ENCODE results near the gene ZNF670.
"Not testable (repeated sequence)": the region's sequence is repeated elsewhere in the genome, so short reads cannot be mapped to it uniquely, and the experiment has no call there.

The ZNF670 gene

DNA sequence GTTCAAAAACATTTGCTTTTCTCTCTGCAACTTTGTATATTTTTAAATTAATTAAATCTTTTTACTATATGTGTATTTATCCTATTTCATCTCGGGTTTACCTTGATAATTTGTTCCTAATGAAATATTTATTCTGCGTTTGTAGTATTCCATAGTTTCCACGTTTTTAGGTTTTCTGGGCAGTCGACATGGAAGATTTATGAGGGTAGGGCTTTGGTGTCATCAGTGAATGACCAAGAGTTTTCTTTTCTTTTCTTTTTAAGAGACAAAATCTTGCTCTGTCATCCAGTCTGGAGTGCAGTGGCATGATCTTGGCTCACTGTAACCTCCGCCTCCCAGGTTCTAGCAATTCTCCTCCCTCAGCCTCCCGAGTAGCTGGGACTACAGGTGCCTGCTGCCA lies 42.8 kb upstream of the ZNF670 start:
- no peak for DNase-seq

DNA sequence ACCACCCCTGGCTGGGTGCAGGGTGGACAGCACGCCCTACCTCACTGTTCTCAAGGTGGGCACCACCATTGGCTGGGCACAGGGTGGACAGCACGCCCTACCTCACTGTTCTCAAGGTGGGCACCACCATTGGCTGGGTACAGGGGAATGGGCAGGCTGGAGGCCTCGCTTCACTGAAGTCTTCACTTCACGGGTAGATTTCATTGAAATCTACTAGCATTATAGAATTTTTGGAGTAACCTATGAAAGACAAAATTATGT lies 41.7 kb upstream of the ZNF670 start:
- not testable (repeated sequence) for H4K91ac ChIP-seq (ENCODE audit: low read depth, low read length); H3K4me2 ChIP-seq (ENCODE audit: low read length); H3K36me3 ChIP-seq (ENCODE audit: control insufficient read depth in 1 of 2, insufficient read depth in 2 of 2, low read length in 2 of 2); H3K79me2 ChIP-seq (ENCODE audit: control insufficient read depth, insufficient read depth, low read length, poor library complexity); H3K4ac ChIP-seq (ENCODE audit: low read depth, low read length); H3K4me1 ChIP-seq (ENCODE audit: control insufficient read depth in 1 of 2, insufficient read depth in 2 of 2, low read length in 2 of 2); H2BK12ac ChIP-seq (ENCODE audit: low read length); H4K12ac ChIP-seq (ENCODE audit: low read depth, low read length); H3K27ac ChIP-seq (ENCODE audit: low read depth, low read length); H4K8ac ChIP-seq (ENCODE audit: low read depth, low read length); H3K9me3 ChIP-seq (ENCODE audit: insufficient read depth, low read depth, low read length); H3K23ac ChIP-seq (ENCODE audit: low read length); H3K14ac ChIP-seq (ENCODE audit: low read length); H3K18ac ChIP-seq (ENCODE audit: low read length); H2AFZ ChIP-seq (ENCODE audit: insufficient read depth, low read length, poor library complexity); H3K9ac ChIP-seq (ENCODE audit: low read length); H2AK5ac ChIP-seq (ENCODE audit: low read length); DNase-seq; H2BK5ac ChIP-seq (ENCODE audit: low read depth, low read length, poor library complexity); H2BK120ac ChIP-seq (ENCODE audit: insufficient read depth, low read length, poor library complexity); H3K79me1 ChIP-seq (ENCODE audit: low read length); H3K27me3 ChIP-seq (ENCODE audit: insufficient read depth, low read length)
- H3K4me3 ChIP-seq (ENCODE audit: low read depth, low read length), result peak overlapping the region; percentile 27
- no CpG with 5 or more reads among the region's 4 CpGs for WGBS (ENCODE audit: extremely low coverage, insufficient coverage, insufficient read length)

More for the DNA sequence above, 42.8 kb upstream of the ZNF670 start:
- Histone ChIP-seq H3K4ac (ENCODE audit: low read depth, low read length) (no peak overlapping the region), H3K36me3 (ENCODE audit: control insufficient read depth in 1 of 2, insufficient read depth in 2 of 2, low read length in 2 of 2) (peaks cover 2 to 3% of the 10 kb centered on the region in 2 experiments), H2AK5ac (ENCODE audit: low read length) (no peak overlapping the region), H4K91ac (ENCODE audit: low read depth, low read length) (no peak overlapping the region), H3K79me1 (ENCODE audit: low read length) (no peaks in the 10 kb centered on the region), H3K27ac (ENCODE audit: low read depth, low read length) (no peak overlapping the region), H2BK120ac (ENCODE audit: insufficient read depth, low read length, poor library complexity) (no peak overlapping the region), H3K4me1 (ENCODE audit: control insufficient read depth in 1 of 2, insufficient read depth in 2 of 2, low read length in 2 of 2) (no peaks in the 10 kb centered on the region), H3K4me2 (ENCODE audit: low read length) (no peak overlapping the region), H3K79me2 (ENCODE audit: control insufficient read depth, insufficient read depth, low read length, poor library complexity) (no peaks in the 10 kb centered on the region), H3K14ac (ENCODE audit: low read length) (no peak overlapping the region), H3K23ac (ENCODE audit: low read length) (no peak overlapping the region), H3K27me3 (ENCODE audit: insufficient read depth, low read length) (no peaks in the 10 kb centered on the region), H4K8ac (ENCODE audit: low read depth, low read length) (no peak overlapping the region), H2AFZ (ENCODE audit: insufficient read depth, low read length, poor library complexity) (no peak overlapping the region), H3K9ac (ENCODE audit: low read length) (no peak overlapping the region), H3K18ac (ENCODE audit: low read length) (no peak overlapping the region), H3K9me3 (ENCODE audit: insufficient read depth, low read depth, low read length) (peaks cover 2% of the 10 kb centered on the region), H2BK5ac (ENCODE audit: low read depth, low read length, poor library complexity) (no peak overlapping the region), H2BK12ac (ENCODE audit: low read length) (no peak overlapping the region), H3K4me3 (ENCODE audit: low read depth, low read length) (no peak overlapping the region), H4K12ac (ENCODE audit: low read depth, low read length) (no peak overlapping the region)
- WGBS (ENCODE audit: extremely low coverage, insufficient coverage, insufficient read length), result no CpG with 5 or more reads among the region's 6 CpGs

- no peaks in the 10 kb centered on the region for H3K27me3 ChIP-seq (ENCODE audit: insufficient read depth, low read length)
- no peak overlapping the region for H3K18ac ChIP-seq (ENCODE audit: low read length)
- H3K79me2 ChIP-seq (ENCODE audit: control insufficient read depth, insufficient read depth, low read length, poor library complexity), result no peaks in the 10 kb centered on the region
- no peak overlapping the region for H3K23ac ChIP-seq (ENCODE audit: low read length)
- H2BK5ac ChIP-seq (ENCODE audit: low read depth, low read length, poor library complexity), result no peak overlapping the region
- H4K8ac ChIP-seq (ENCODE audit: low read depth, low read length), result no peak overlapping the region
- H3K4me1 ChIP-seq (ENCODE audit: control insufficient read depth in 1 of 2, insufficient read depth in 2 of 2, low read length in 2 of 2), result no peaks in the 10 kb centered on the region
- H2BK12ac ChIP-seq (ENCODE audit: low read length), result no peak overlapping the region
- DNase-seq, result no peak
- H3K36me3 ChIP-seq (ENCODE audit: control insufficient read depth in 1 of 2, insufficient read depth in 2 of 2, low read length in 2 of 2), result peaks cover 0 to 2% of the 10 kb centered on the region in 2 experiments
- H3K4ac ChIP-seq (ENCODE audit: low read depth, low read length), result no peak overlapping the region
- no peak overlapping the region for H4K12ac ChIP-seq (ENCODE audit: low read depth, low read length)
- no peak overlapping the region for H3K27ac ChIP-seq (ENCODE audit: low read depth, low read length)
- no peak overlapping the region for H3K4me2 ChIP-seq (ENCODE audit: low read length)
- no peak overlapping the region for H2AK5ac ChIP-seq (ENCODE audit: low read length)
- WGBS (ENCODE audit: extremely low coverage, insufficient coverage, insufficient read length), result no CpG with 5 or more reads among the region's 22 CpGs
- no peak overlapping the region for H4K91ac ChIP-seq (ENCODE audit: low read depth, low read length)
- no peaks in the 10 kb centered on the region for H3K79me1 ChIP-seq (ENCODE audit: low read length)
- H3K4me3 ChIP-seq (ENCODE audit: low read depth, low read length), result peak overlapping the region; percentile 27
- H3K9ac ChIP-seq (ENCODE audit: low read length), result no peak overlapping the region
- no peak overlapping the region for H2AFZ ChIP-seq (ENCODE audit: insufficient read depth, low read length, poor library complexity)
- H3K9me3 ChIP-seq (ENCODE audit: insufficient read depth, low read depth, low read length), result peaks cover 2% of the 10 kb centered on the region
- H2BK120ac ChIP-seq (ENCODE audit: insufficient read depth, low read length, poor library complexity), result no peak overlapping the region
- no peak overlapping the region for H3K14ac ChIP-seq (ENCODE audit: low read length)
These were observed 41.2 kb upstream of the ZNF670 start for GRCh38 chr1:247119600-247120407.

DNA sequence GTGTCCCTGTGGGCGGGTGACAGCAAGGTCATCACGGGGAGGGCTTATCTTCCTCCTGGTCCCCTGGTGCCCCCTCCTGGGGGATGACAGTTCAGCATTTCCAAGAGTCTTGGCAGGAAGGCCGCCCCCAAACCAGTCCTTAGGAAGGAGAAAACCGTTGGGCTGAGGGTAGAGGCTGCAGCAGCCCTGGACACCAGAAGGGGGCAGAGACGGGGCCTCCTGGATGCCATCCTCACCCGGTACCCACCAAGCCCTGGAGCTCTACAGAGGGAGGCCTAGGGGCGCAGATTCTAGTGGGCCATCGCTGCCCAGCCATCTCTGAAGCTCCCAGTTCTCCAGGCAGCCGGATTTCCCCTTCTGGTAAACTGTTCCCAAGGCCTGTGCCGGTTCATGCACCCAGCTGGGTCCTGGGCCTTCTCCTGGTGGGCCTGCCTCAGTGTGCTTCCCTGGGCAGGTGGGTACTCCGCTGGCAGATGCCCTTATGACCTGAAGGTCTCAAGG lies 40.4 kb upstream of the ZNF670 start:
- no peak overlapping the region for H3K9ac ChIP-seq (ENCODE audit: low read length)
- no peak overlapping the region for H2BK5ac ChIP-seq (ENCODE audit: low read depth, low read length, poor library complexity)
- H3K18ac ChIP-seq (ENCODE audit: low read length), result no peak overlapping the region
- no peak overlapping the region for H4K91ac ChIP-seq (ENCODE audit: low read depth, low read length)
- no peaks in the 10 kb centered on the region for H3K79me2 ChIP-seq (ENCODE audit: control insufficient read depth, insufficient read depth, low read length, poor library complexity)
- no peaks in the 10 kb centered on the region for H3K4me1 ChIP-seq (ENCODE audit: control insufficient read depth in 1 of 2, insufficient read depth in 2 of 2, low read length in 2 of 2)
- H3K4me2 ChIP-seq (ENCODE audit: low read length), result no peak overlapping the region
- H3K9me3 ChIP-seq (ENCODE audit: insufficient read depth, low read depth, low read length), result peaks cover 2% of the 10 kb centered on the region
- peak in 1 of 2 donors; percentile 27 for DNase-seq
- H2AK5ac ChIP-seq (ENCODE audit: low read length), result no peak overlapping the region
- H4K8ac ChIP-seq (ENCODE audit: low read depth, low read length), result no peak overlapping the region
- no peak overlapping the region for H2AFZ ChIP-seq (ENCODE audit: insufficient read depth, low read length, poor library complexity)
- no peak overlapping the region for H2BK12ac ChIP-seq (ENCODE audit: low read length)
- no peak overlapping the region for H4K12ac ChIP-seq (ENCODE audit: low read depth, low read length)
- no peaks in the 10 kb centered on the region for H3K36me3 ChIP-seq (ENCODE audit: control insufficient read depth in 1 of 2, insufficient read depth in 2 of 2, low read length in 2 of 2)
- no peak overlapping the region for H3K27ac ChIP-seq (ENCODE audit: low read depth, low read length)
- H3K4ac ChIP-seq (ENCODE audit: low read depth, low read length), result no peak overlapping the region
- no peak overlapping the region for H3K4me3 ChIP-seq (ENCODE audit: low read depth, low read length)
- no CpG with 5 or more reads among the region's 11 CpGs for WGBS (ENCODE audit: extremely low coverage, insufficient coverage, insufficient read length)
- no peak overlapping the region for H2BK120ac ChIP-seq (ENCODE audit: insufficient read depth, low read length, poor library complexity)
- no peaks in the 10 kb centered on the region for H3K79me1 ChIP-seq (ENCODE audit: low read length)
- H3K27me3 ChIP-seq (ENCODE audit: insufficient read depth, low read length), result no peaks in the 10 kb centered on the region
- no peak overlapping the region for H3K23ac ChIP-seq (ENCODE audit: low read length)
- H3K14ac ChIP-seq (ENCODE audit: low read length), result no peak overlapping the region

Measured in trophoblast cell (in vitro differentiated cells and primary cell).